ENCODE results near the gene SYT12.

GRCh38 chr11:67082071-67082791 is 59.3 kb downstream of the SYT12 start:
- TF ChIP-seq CTCF (IDR thresholded peaks at IDR 0.05): no peak
- TF ChIP-seq RELA (CRISPR knock-in tag; IDR thresholded peaks at IDR 0.05; ENCODE audit: borderline replicate concordance): no peak
- no peak for TF ChIP-seq ATF2 (CRISPR knock-in tag; IDR thresholded peaks at IDR 0.05; ENCODE audit: borderline replicate concordance, low read depth)
- TF ChIP-seq, protein P1, sequence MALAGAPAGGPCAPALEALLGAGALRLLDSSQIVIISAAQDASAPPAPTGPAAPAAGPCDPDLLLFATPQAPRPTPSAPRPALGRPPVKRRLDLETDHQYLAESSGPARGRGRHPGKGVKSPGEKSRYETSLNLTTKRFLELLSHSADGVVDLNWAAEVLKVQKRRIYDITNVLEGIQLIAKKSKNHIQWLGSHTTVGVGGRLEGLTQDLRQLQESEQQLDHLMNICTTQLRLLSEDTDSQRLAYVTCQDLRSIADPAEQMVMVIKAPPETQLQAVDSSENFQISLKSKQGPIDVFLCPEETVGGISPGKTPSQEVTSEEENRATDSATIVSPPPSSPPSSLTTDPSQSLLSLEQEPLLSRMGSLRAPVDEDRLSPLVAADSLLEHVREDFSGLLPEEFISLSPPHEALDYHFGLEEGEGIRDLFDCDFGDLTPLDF (CRISPR knock-in tag; IDR thresholded peaks at IDR 0.05): no peak
- TF ChIP-seq, protein P2, sequence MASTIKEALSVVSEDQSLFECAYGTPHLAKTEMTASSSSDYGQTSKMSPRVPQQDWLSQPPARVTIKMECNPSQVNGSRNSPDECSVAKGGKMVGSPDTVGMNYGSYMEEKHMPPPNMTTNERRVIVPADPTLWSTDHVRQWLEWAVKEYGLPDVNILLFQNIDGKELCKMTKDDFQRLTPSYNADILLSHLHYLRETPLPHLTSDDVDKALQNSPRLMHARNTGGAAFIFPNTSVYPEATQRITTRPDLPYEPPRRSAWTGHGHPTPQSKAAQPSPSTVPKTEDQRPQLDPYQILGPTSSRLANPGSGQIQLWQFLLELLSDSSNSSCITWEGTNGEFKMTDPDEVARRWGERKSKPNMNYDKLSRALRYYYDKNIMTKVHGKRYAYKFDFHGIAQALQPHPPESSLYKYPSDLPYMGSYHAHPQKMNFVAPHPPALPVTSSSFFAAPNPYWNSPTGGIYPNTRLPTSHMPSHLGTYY (CRISPR knock-in tag; IDR thresholded peaks at IDR 0.05): no peak
- no peak; the same call in 1 of the 2 replicates for TF ChIP-seq MAX (CRISPR knock-in tag; IDR thresholded peaks at IDR 0.05)
- no peak for TF ChIP-seq CDX4 (CRISPR knock-in tag; IDR thresholded peaks at IDR 0.05; ENCODE audit: borderline replicate concordance)
- TF ChIP-seq, protein P3, sequence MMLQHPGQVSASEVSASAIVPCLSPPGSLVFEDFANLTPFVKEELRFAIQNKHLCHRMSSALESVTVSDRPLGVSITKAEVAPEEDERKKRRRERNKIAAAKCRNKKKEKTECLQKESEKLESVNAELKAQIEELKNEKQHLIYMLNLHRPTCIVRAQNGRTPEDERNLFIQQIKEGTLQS (CRISPR knock-in tag; conservative IDR thresholded peaks at IDR 0.05): no peak
- TF ChIP-seq FOXJ3 (CRISPR knock-in tag; IDR thresholded peaks at IDR 0.05; ENCODE audit: borderline replicate concordance): no peak
- TF ChIP-seq MXD4 (CRISPR knock-in tag; IDR thresholded peaks at IDR 0.05; ENCODE audit: borderline replicate concordance): no peak
- TF ChIP-seq ZSCAN18 (CRISPR knock-in tag; IDR thresholded peaks at IDR 0.05): no peak
- no peak for TF ChIP-seq TCF7 (CRISPR knock-in tag; IDR thresholded peaks at IDR 0.05; ENCODE audit: low read depth)
- 0 out of 2 replicates have a peak, but pooled peaks have one; percentile 12 for TF ChIP-seq SP1 (CRISPR knock-in tag; conservative IDR thresholded peaks at IDR 0.05)

All from WTC11 (cell line).